PC-9 (cell line): ENCODE measurements around the gene CABYR.

ENCODE experiments used
- EZH2 ChIP-seq: fragments of 200-600 bp; sonication (generic); IDR thresholded peaks from 2 replicates; pipeline ENCODE4 v1.8.0; 2017; ENCODE audit warnings: antibody characterized with exemption, low read depth
- TF ChIP-seq, protein P1 (sequence below): fragments of 200-600 bp; sonication (generic); conservative IDR thresholded peaks from 2 replicates; pipeline ENCODE4 v1.6.1; 2017; ENCODE audit warnings: mixed run types, antibody characterized with exemption, mild to moderate bottlenecking, moderate library complexity

DNA sequence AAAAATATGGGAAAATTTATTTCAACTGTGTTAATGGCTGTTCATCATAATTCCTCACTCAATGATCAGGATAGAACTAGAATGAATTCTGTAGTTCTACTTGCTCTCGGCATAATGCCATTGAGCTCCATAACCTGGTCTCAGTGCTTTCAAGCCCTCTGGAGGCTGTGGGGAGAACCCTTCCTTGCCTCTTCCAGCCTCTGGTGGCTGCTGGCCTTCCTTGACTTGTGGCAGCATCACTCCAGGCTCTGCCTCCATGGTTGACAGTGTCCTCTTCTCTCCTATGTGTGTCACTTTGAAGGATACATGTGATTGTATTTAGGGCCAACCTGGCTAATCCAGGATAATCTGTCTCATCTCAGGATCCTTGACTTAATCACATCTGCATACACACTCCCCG is 26.9 kb upstream of the CABYR start:
- TF ChIP-seq, protein P1, sequence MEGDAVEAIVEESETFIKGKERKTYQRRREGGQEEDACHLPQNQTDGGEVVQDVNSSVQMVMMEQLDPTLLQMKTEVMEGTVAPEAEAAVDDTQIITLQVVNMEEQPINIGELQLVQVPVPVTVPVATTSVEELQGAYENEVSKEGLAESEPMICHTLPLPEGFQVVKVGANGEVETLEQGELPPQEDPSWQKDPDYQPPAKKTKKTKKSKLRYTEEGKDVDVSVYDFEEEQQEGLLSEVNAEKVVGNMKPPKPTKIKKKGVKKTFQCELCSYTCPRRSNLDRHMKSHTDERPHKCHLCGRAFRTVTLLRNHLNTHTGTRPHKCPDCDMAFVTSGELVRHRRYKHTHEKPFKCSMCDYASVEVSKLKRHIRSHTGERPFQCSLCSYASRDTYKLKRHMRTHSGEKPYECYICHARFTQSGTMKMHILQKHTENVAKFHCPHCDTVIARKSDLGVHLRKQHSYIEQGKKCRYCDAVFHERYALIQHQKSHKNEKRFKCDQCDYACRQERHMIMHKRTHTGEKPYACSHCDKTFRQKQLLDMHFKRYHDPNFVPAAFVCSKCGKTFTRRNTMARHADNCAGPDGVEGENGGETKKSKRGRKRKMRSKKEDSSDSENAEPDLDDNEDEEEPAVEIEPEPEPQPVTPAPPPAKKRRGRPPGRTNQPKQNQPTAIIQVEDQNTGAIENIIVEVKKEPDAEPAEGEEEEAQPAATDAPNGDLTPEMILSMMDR: no peak
- no peak for TF ChIP-seq EZH2
